OCI-LY7 (cell line): ENCODE measurements around the gene TRIM41. TPM values are rescaled to one million over a fixed set of nuclear protein-coding genes. Genes with fewer than 3 reads are reported as not detected.
"Not testable (repeated sequence)": the region's sequence is repeated elsewhere in the genome, so short reads cannot be mapped to it uniquely, and the experiment has no call there.

Source experiments
- BruUV-seq: library from RNA; stranded (reverse); fragments of 400-500 nt; replicated peaks from 2 replicates; lab custom pipeline; 2021; lab: Mats Ljungman, UMichigan
- CTCF ChIA-PET: fragments of 300-600 bp; sonication (Branson Sonifier 250); formaldehyde crosslinking; loops from one replicate; lab custom pipeline; 2022; ENCODE audit warnings: antibody characterized with exemption; ENCODE audit not compliant: unreplicated experiment; lab: Charles Lee
- POLR2A ChIA-PET: fragments of 300-600 bp; sonication (Branson Sonifier 250); formaldehyde crosslinking; loops from one replicate; lab custom pipeline; 2022; ENCODE audit warnings: antibody characterized with exemption; lab: Charles Lee
- DNase-seq: peaks from one replicate; pipeline ENCODE4 v3.0.0-alpha.2; 2015; ENCODE audit warnings: low spot score
- H2AFZ ChIP-seq: fragments of 200-600 bp; sonication (generic), shearing (Covaris generic); 2 replicates; pipeline ENCODE4 v1.6.1; 2014; ENCODE audit warnings: mild to moderate bottlenecking, antibody characterized with exemption, low read length, moderate library complexity
- H3K27ac ChIP-seq: fragments of 200-600 bp; sonication (generic); 2 replicates; pipeline ENCODE4 v1.5.1; 2014; ENCODE audit warnings: mixed run types, low read depth, mild to moderate bottlenecking, moderate library complexity, low read length, inconsistent platforms; ENCODE audit not compliant: poor library complexity, severe bottlenecking
- H3K36me3 ChIP-seq: fragments of 200-600 bp; sonication (generic); 2 replicates; pipeline ENCODE4 v1.6.1; 2014; ENCODE audit warnings: mild to moderate bottlenecking, antibody characterized with exemption, low read length, moderate library complexity, mixed read lengths; ENCODE audit not compliant: insufficient read depth
- H3K4me1 ChIP-seq: fragments of 200-600 bp; sonication (generic); 2 replicates; pipeline ENCODE4 v1.5.1; 2014; ENCODE audit warnings: mild to moderate bottlenecking, low read length; ENCODE audit not compliant: insufficient read depth, poor library complexity, severe bottlenecking
- H3K4me2 ChIP-seq: fragments of 200-600 bp; sonication (generic); 2 replicates; pipeline ENCODE4 v1.6.1; 2014; ENCODE audit warnings: mild to moderate bottlenecking, low read length
- H3K4me3 ChIP-seq: fragments of 200-600 bp; sonication (generic); 2 replicates; pipeline ENCODE4 v1.5.1; 2014; ENCODE audit warnings: mild to moderate bottlenecking, low read depth, low read length; ENCODE audit not compliant: poor library complexity, severe bottlenecking
- H3K79me2 ChIP-seq: fragments of 200-600 bp; sonication (generic); 2 replicates; pipeline ENCODE4 v1.6.1; 2016; ENCODE audit warnings: low read depth, mild to moderate bottlenecking, low read length, moderate library complexity, mixed read lengths; ENCODE audit not compliant: insufficient read depth
- H3K9me2 ChIP-seq: fragments of 200-600 bp; sonication (generic); 2 replicates; pipeline ENCODE4 v1.6.1; 2016; ENCODE audit warnings: mild to moderate bottlenecking, low read length, mixed read lengths; ENCODE audit not compliant: insufficient read depth
- H3K9me3 ChIP-seq: fragments of 200-600 bp; sonication (generic); 2 replicates; pipeline ENCODE4 v1.6.1; 2014; ENCODE audit warnings: mild to moderate bottlenecking, mixed run types, low read length, mixed read lengths
- H4K20me1 ChIP-seq: fragments of 200-600 bp; sonication (generic); 2 replicates; pipeline ENCODE4 v1.6.1; 2014; ENCODE audit warnings: mild to moderate bottlenecking, antibody characterized with exemption, low read length, moderate library complexity, mixed read lengths; ENCODE audit not compliant: insufficient read depth
- CTCF ChIP-seq: fragments of 200-600 bp; sonication (generic); conservative IDR thresholded peaks from 2 replicates; pipeline ENCODE4 v1.5.1; 2014; ENCODE audit warnings: mild to moderate bottlenecking, antibody characterized with exemption, low read length, moderate library complexity, mixed read lengths
- EZH2phosphoT487 ChIP-seq: fragments of 200-600 bp; sonication (generic); IDR thresholded peaks from 2 replicates; pipeline ENCODE4 v1.6.1; 2018; ENCODE audit warnings: low read depth, borderline replicate concordance, mild to moderate bottlenecking, mixed run types, antibody characterized with exemption, low read length, moderate library complexity, mixed read lengths
- intact Hi-C: fragments of 100-400 bp; cut with micrococcal nuclease; formaldehyde crosslinking; loops from one replicate; pipeline ENCODE4 v1.10.0; 2022; ENCODE audit not compliant: unreplicated experiment
- total RNA-seq, 2 experiments: library from RNA; depleted of rRNA in 1 of 2; stranded (reverse); fragments of >200 nt in 1 of 2; shearing (Covaris generic) in 1 of 2; gene quantifications; 2 replicates each; pipeline ENCODE4 v1.2.3, GENCODE V29; 2014 to 2022

TRIM41 gene
- total RNA-seq, 2 experiments from 2014 or later = 30.2 to 73.4 TPM

- H4K20me1 ChIP-seq = no peaks in the 10 kb centered on the region
- H2AFZ ChIP-seq = no peak overlapping the region
- H3K4me3 ChIP-seq = no peak overlapping the region
- CTCF ChIA-PET = no interaction called here
- no peaks in the 10 kb centered on the region for H3K79me2 ChIP-seq
- TF ChIP-seq EZH2phosphoT487 (no peak), CTCF (no peak)
- H3K36me3 ChIP-seq = no peaks in the 10 kb centered on the region
- no peak overlapping the region for H3K27ac ChIP-seq
- H3K9me2 ChIP-seq = no peaks in the 10 kb centered on the region
- no TSS peak for BruUV-seq
- POLR2A ChIA-PET = interaction anchor here (1.1 kb wide), 1 partner anchor 28 kb away, joined by 3 read pairs; no protein-coding TSS in a partner anchor
- intact Hi-C loops = no loop called here
- H3K4me1 ChIP-seq = peaks cover 15% of the 10 kb centered on the region
- H3K9me3 ChIP-seq = no peaks in the 10 kb centered on the region
- no peak for DNase-seq
- no peak overlapping the region for H3K4me2 ChIP-seq
These were observed 59.8 kb downstream of the TRIM41 start for GRCh38 chr5:181282874-181283273.

DNA sequence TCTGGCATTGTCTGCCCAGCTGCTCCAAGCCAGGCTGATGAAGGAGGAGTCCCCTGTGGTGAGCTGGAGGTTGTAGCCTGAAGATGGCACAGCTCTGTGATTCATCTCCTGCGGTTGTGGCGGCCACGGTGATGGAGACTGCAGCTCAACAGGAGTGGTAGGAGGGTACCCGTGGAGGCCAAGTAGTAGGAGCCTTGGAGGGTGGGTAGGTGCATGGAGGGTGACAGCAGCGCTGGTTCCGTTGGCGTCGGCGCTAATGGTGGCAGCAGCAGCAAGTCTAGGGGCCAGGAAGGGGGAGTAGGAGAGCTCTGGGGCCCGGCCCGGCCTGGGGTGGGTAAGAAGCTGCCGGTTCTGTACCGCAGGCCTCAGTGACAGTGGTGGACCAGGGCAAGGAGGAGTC is 60.3 kb downstream of the TRIM41 start:
- Histone ChIP-seq H2AFZ (no peak overlapping the region), H3K9me3 (no peaks in the 10 kb centered on the region), H3K4me3 (no peak overlapping the region), H3K36me3 (no peaks in the 10 kb centered on the region), H3K4me1 (peaks cover 18% of the 10 kb centered on the region), H3K9me2 (no peaks in the 10 kb centered on the region), H3K79me2 (no peaks in the 10 kb centered on the region), H3K27ac (no peak overlapping the region), H4K20me1 (no peaks in the 10 kb centered on the region), H3K4me2 (no peak overlapping the region)
- ChIA-PET CTCF (no interaction called here), POLR2A (interaction anchor here (1.1 kb wide), 1 partner anchor 29 kb away, joined by 3 read pairs; no protein-coding TSS in a partner anchor)
- intact Hi-C loops = no loop called here
- no peak for DNase-seq
- BruUV-seq = no TSS peak
- TF ChIP-seq EZH2phosphoT487 = no peak
- no peak for TF ChIP-seq CTCF

GRCh38 chr5:181283841-181284755 is 61.0 kb downstream of the TRIM41 start:
- H3K4me2 ChIP-seq, CTCF ChIA-PET, H3K9me2 ChIP-seq, BruUV-seq, H3K79me2 ChIP-seq, intact Hi-C loops, H3K9me3 ChIP-seq, H3K27ac ChIP-seq, H2AFZ ChIP-seq, DNase-seq, H4K20me1 ChIP-seq, H3K4me3 ChIP-seq, H3K36me3 ChIP-seq: not testable (repeated sequence)
- peaks cover 18% of the 10 kb centered on the region for H3K4me1 ChIP-seq
- POLR2A ChIA-PET = interaction anchor here (1.1 kb wide), 1 partner anchor 29 kb away, joined by 3 read pairs; no protein-coding TSS in a partner anchor
- TF ChIP-seq CTCF = peak; percentile 51
